ENCODE results near the gene DNLZ. TPM values are rescaled to one million over a fixed set of nuclear protein-coding genes. Genes with fewer than 3 reads are reported as not detected.

Gene DNLZ
- total RNA-seq, 2 experiments from 2014 or later: 16.8 to 21.2 TPM

GRCh38 chr9:136389396-136389795 lies 25.9 kb upstream of the DNLZ start:
- H2AFZ ChIP-seq (ENCODE audit: low read length): no peak overlapping the region
- H3K4me3 ChIP-seq (ENCODE audit: low read depth, low read length, poor library complexity, severe bottlenecking): no peak overlapping the region
- CTCF ChIA-PET (ENCODE audit: unreplicated experiment): no interaction called here
- H3K36me3 ChIP-seq (ENCODE audit: insufficient read depth, low read length): peaks cover 94% of the 10 kb centered on the region
- TF ChIP-seq EZH2phosphoT487 (IDR thresholded peaks at IDR 0.05; ENCODE audit: borderline replicate concordance, low read depth, low read length): no peak
- TF ChIP-seq, protein P1, sequence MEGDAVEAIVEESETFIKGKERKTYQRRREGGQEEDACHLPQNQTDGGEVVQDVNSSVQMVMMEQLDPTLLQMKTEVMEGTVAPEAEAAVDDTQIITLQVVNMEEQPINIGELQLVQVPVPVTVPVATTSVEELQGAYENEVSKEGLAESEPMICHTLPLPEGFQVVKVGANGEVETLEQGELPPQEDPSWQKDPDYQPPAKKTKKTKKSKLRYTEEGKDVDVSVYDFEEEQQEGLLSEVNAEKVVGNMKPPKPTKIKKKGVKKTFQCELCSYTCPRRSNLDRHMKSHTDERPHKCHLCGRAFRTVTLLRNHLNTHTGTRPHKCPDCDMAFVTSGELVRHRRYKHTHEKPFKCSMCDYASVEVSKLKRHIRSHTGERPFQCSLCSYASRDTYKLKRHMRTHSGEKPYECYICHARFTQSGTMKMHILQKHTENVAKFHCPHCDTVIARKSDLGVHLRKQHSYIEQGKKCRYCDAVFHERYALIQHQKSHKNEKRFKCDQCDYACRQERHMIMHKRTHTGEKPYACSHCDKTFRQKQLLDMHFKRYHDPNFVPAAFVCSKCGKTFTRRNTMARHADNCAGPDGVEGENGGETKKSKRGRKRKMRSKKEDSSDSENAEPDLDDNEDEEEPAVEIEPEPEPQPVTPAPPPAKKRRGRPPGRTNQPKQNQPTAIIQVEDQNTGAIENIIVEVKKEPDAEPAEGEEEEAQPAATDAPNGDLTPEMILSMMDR (conservative IDR thresholded peaks at IDR 0.05; ENCODE audit: low read length): no peak
- POLR2A ChIA-PET: interaction anchor here (0.7 kb wide), 1 partner anchor 9 kb away, joined by 3 read pairs; no protein-coding TSS in a partner anchor
- H3K4me1 ChIP-seq (ENCODE audit: insufficient read depth, low read length, poor library complexity, severe bottlenecking): no peaks in the 10 kb centered on the region
- no peaks in the 10 kb centered on the region for H3K79me2 ChIP-seq (ENCODE audit: insufficient read depth, low read depth, low read length)
- no peak for DNase-seq (ENCODE audit: low spot score)
- intact Hi-C loops (cut with micrococcal nuclease; ENCODE audit: unreplicated experiment): no loop called here
- no peak overlapping the region for H3K4me2 ChIP-seq (ENCODE audit: low read length)
- no peaks in the 10 kb centered on the region for H3K9me3 ChIP-seq (ENCODE audit: low read length)
- H3K27ac ChIP-seq (ENCODE audit: low read depth, low read length, poor library complexity, severe bottlenecking): no peak overlapping the region
- no TSS peak for BruUV-seq (replicated peaks)
- no peaks in the 10 kb centered on the region for H4K20me1 ChIP-seq (ENCODE audit: insufficient read depth, low read length)
- H3K9me2 ChIP-seq (ENCODE audit: insufficient read depth, low read length): no peaks in the 10 kb centered on the region

DNA sequence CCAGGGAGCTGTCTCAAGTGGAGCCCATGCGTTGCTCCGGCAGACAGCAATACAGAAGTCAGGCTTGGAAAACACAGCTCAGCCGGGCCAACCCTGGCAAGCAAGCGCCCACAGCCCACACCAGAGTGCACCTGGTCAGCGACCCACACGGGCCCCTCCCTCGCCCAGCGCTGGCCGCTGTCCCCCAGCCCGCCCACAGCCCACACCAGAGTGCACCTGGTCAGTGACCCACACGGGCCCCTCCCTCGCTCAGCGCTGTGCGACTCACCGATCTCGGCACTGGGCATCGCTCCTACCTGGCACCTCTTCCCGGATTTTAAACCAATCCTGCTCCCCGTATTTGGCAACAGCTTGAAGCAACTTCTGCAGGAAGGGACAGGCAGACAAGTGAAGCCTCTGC lies 23.7 kb upstream of the DNLZ start:
- peaks cover 92% of the 10 kb centered on the region for H3K36me3 ChIP-seq (ENCODE audit: insufficient read depth, low read length)
- CTCF ChIA-PET (ENCODE audit: unreplicated experiment): no interaction called here
- no peak overlapping the region for H3K27ac ChIP-seq (ENCODE audit: low read depth, low read length, poor library complexity, severe bottlenecking)
- BruUV-seq (replicated peaks): no TSS peak
- TF ChIP-seq, protein P1 (conservative IDR thresholded peaks at IDR 0.05; ENCODE audit: low read length): no peak
- TF ChIP-seq EZH2phosphoT487 (IDR thresholded peaks at IDR 0.05; ENCODE audit: borderline replicate concordance, low read depth, low read length): no peak
- intact Hi-C loops (cut with micrococcal nuclease; ENCODE audit: unreplicated experiment): no loop called here
- H3K9me2 ChIP-seq (ENCODE audit: insufficient read depth, low read length): no peaks in the 10 kb centered on the region
- no peak overlapping the region for H2AFZ ChIP-seq (ENCODE audit: low read length)
- H4K20me1 ChIP-seq (ENCODE audit: insufficient read depth, low read length): no peaks in the 10 kb centered on the region
- H3K4me3 ChIP-seq (ENCODE audit: low read depth, low read length, poor library complexity, severe bottlenecking): no peak overlapping the region
- H3K4me2 ChIP-seq (ENCODE audit: low read length): no peak overlapping the region
- no peaks in the 10 kb centered on the region for H3K79me2 ChIP-seq (ENCODE audit: insufficient read depth, low read depth, low read length)
- H3K4me1 ChIP-seq (ENCODE audit: insufficient read depth, low read length, poor library complexity, severe bottlenecking): no peaks in the 10 kb centered on the region
- POLR2A ChIA-PET: no interaction called here
- no peak for DNase-seq (ENCODE audit: low spot score)
- no peaks in the 10 kb centered on the region for H3K9me3 ChIP-seq (ENCODE audit: low read length)

- Histone ChIP-seq H3K36me3 (ENCODE audit: insufficient read depth, low read length) (peaks cover 92% of the 10 kb centered on the region), H3K4me2 (ENCODE audit: low read length) (no peak overlapping the region), H3K79me2 (ENCODE audit: insufficient read depth, low read depth, low read length) (no peaks in the 10 kb centered on the region), H3K27ac (ENCODE audit: low read depth, low read length, poor library complexity, severe bottlenecking) (no peak overlapping the region), H3K4me3 (ENCODE audit: low read depth, low read length, poor library complexity, severe bottlenecking) (no peak overlapping the region), H3K9me3 (ENCODE audit: low read length) (no peaks in the 10 kb centered on the region), H4K20me1 (ENCODE audit: insufficient read depth, low read length) (no peaks in the 10 kb centered on the region), H3K4me1 (ENCODE audit: insufficient read depth, low read length, poor library complexity, severe bottlenecking) (no peaks in the 10 kb centered on the region), H2AFZ (ENCODE audit: low read length) (no peak overlapping the region), H3K9me2 (ENCODE audit: insufficient read depth, low read length) (no peaks in the 10 kb centered on the region)
- BruUV-seq (replicated peaks): no TSS peak
- DNase-seq (ENCODE audit: low spot score): no peak
- TF ChIP-seq, protein P1 (conservative IDR thresholded peaks at IDR 0.05; ENCODE audit: low read length): no peak
- no peak for TF ChIP-seq EZH2phosphoT487 (IDR thresholded peaks at IDR 0.05; ENCODE audit: borderline replicate concordance, low read depth, low read length)
- POLR2A ChIA-PET: interaction anchor here (0.6 kb wide), 1 partner anchor 75 kb away, joined by 3 read pairs; no protein-coding TSS in a partner anchor
- CTCF ChIA-PET (ENCODE audit: unreplicated experiment): no interaction called here
- intact Hi-C loops (cut with micrococcal nuclease; ENCODE audit: unreplicated experiment): no loop called here
These were observed 22.5 kb upstream of the DNLZ start for GRCh38 chr9:136386018-136386417.
